Stimulated activated CD8-positive, alpha-beta memory T cell treated with anti-CD3 and anti-CD28 coated beads, Interleukin-7, amount 100 ng/mL, for 24 hours (primary cell): ENCODE measurements around the gene SLC38A2.

Experiments used
- DNase-seq: peaks from one replicate; pipeline ENCODE4 v3.0.0-alpha.2; 2020; ENCODE audit warnings: low read depth

The SLC38A2 gene

DNA sequence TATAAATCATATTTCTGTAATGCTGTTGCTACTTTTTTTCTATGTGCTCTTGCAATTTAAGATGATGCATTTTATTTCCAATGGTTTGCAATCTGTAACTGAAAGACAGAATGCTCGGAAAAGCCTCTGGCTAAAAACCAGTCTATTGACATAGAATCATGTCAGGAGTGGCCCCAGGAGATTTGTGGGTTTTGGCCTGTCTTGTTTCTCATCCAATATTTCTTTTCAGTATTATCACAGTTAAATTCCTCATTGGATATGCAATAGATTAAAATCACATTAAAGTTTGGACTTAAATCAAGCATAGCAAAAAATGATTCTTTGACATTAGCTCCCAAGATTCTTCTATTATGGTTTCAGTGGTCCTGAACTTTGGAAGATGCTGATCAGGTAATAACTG is 19.1 kb upstream of the SLC38A2 start:
- DNase-seq = no peak

DNA sequence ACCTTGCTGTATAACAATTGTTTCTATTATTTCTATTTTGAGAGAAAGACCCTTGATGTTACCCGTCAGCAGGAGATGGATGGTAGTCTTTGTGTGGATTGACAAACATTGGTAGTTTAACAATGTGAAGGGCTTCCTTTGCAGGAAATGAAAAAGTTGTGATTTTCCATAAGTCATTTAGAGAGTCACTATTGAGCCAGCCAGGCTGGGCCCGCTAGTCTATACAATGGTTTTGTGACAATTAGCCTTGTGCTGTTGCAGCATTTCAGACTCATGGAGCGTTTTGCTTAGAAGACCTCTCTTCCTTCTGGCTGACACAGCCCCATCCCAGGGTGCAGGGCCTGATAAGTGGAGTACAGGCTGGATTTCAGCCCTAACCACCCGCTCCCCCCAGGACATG is 18.3 kb upstream of the SLC38A2 start:
- DNase-seq = no peak

DNA sequence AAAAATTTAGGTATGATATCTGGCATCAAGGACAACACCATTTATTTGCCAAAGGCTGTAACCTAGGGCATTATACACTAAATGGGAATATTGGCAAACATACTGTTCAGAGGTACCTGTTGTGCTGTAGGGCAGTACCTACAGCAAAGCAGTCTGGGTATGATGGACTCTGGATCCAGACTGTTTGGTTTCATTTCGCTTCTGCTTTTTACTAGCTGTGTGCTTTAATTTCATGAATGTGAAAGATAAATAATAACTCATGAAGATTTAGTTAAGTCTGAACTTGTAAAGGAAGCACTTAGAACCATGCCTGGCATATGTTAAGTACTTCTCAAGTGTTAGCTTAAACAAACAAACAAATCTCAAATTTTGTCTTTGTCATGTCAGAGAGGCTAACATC is 17.7 kb upstream of the SLC38A2 start:
- no peak for DNase-seq

DNA sequence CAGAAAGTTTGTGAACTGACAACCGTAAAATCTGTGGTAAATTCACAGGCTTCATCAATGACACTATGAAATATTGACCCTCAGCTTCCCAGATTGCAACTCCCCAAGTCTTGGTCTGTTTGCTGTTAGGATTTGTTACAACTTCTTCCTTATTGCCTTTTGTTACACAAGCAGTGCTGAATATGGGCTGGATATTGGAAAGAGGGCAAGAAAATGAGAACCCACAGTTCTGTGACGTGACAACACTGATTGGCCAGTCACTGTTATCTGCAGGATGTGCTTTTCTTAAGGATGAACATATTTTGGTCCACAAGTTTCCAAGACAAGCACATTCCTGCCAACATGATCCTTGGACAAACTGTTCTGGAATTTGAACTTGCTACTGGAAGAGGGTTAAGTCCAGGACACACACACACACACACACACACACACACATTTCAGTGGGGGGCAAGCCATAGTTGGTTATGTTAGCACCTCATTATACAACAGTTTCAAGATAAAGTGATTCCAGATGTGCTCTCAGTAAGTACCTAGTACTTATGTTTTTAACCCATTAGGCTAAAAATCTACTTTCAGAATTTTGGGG is 16.6 kb upstream of the SLC38A2 start:
- no peak for DNase-seq

DNA sequence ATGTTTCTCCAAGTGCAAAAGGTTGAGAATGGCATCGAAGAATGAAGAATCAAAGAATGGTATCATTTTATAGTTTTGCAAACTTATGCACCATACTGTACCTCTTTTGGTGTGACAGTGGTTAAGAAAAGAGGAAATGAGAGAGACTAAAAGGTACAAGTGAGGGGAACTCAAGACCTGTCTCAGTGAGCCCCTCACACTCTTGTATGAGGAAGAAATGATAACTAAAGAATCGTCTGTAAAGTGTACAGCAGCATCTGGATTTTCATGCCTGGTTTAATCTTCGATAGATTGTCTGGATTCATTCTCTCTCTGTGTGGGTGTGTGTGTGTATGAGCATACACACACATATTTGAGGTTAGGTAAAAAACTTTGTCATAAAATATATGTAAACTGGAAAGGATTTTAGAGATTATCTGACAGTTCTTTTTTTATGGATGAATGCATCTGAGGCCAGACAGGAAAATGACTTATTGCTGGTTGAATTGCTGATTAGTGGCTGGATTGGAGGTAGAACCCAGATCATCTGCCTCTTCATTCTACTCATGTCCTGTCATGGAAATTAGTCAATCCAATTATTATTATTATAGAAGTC is 16.0 kb upstream of the SLC38A2 start:
- DNase-seq = no peak

DNA sequence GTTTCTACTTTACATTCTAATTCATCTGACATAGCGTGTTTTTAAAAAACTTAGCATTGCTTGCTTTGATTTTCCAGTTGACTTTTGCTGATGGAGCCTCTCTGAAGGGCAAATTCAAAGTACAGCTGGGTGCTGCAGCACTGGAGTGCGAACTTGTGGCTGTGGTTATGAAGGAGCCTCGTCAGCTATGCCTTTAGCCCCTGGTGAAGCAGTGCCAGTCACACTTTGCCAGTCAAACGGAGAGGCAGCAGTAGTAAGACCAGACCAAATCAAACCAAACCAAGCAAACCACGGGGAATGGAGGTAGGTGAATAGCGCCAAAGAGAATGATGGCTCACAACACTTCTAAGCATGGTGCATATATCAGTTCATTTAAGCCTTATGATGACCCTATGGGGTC is 15.1 kb upstream of the SLC38A2 start:
- no peak for DNase-seq

DNA sequence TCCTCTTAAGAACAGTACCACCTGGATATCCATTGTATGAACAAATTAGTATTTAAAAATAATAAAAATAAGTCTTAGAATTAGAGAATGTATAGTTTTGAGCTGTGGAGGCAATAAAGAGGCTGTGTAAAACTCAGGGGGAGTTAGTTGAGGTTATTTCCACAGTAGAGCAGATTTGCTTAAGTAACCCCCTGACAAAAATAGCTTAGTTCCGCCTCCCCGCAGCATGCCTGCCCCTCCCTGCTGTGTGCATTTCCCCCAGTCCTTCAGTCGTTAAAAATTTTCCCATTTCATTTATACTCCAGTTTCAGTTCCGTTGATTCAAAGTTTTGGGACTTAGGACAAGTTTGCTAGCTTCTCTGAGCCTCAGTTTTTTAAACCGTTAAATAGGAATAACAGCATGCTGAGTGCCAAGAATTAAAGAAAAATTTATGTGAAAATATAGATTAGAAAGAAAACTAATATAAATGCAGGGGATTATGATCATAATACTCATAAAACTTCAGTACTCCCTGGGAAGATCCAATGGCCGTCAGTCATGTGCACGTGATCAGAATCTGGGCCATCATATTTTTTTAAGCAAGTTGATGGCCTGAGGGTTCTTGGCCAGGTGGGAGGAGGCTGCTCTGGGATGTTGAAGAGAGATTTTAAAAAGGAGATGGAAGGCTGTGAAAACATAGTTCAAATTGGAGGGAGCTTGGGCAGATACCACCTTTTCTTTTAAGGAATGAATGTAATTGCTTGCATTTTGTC is 14.5 kb upstream of the SLC38A2 start:
- no peak for DNase-seq

DNA sequence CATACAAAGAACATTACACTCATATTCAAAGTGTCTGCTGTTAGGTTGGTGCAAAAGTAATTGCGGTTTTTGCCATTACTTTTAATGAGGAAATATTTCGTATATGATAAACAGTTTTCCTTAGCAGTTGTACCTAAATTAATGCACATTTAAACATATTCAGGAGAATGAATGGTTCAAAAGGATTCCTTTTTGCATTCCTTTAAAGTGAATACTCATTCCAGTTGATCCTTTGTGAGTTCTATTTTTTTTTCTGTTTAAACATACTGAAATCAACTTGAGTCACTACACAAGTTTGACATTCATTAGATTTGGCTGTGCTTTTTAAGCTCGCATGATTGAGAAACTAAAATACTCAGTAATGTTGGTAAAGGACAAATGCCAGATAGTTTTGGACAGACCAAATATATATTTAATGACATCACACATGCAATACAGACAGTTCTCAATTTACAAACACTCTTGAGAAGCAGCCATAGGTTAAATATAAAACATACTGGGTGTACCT is 13.8 kb upstream of the SLC38A2 start:
- no peak for DNase-seq

DNA sequence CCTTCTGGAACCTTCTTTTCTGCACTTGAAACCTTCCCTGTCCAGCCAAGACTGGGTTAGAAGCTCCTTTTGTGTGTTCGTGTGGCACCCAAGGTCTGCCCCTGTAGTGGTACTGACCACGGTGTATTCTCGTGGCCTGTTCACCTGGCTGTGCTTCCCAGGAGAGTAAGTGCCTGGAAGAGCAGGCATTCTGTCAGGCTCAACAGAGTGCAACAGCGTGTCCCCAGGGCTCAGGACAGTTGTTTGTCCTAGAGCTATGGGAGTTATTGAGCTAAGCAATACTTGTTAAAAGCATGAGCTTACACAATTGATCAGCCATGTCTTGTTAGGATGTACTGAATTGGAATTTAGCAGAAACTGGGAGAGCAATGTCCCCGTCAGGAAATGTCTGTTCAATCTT is 12.9 kb upstream of the SLC38A2 start:
- no peak for DNase-seq

DNA sequence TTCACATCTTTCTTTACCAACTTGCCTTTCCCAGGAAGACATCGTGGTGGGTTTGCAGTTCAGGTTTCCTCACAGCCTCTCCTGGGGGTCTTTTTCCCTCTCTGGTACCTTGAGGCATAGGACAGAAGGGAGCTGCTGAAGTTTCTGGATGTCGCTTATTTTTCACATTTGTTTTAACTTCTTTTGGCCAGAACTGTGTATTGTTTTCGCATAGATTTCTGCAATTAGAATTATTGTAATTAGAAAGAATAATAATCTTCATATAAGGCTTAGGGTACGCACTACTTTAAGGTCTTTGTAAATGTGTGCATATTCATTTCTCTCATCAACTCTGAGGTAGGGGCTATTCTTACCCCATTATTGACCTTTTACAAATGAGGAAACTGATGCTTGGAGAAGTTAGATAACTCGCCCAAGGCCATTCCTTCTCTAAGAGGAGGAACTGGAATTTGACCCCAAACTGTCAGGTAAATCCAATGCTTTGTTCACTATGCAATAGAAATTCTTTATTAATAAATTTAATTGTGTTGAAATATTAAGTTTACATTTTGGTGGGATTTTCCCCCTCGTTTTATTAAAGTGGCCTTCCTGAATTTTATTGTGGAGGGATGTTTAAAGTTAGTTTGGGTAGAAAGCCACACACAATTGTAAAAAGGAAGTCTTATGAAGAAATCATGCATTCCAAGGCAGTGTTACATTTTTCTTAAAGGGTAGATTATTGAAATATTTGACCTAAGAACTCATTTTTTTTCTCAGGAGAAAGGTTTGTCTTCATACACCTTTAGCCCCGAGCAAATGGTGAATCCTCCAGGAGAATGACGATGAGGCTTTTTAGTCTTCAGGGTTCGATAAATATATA is 12.1 kb upstream of the SLC38A2 start:
- DNase-seq = no peak

DNA sequence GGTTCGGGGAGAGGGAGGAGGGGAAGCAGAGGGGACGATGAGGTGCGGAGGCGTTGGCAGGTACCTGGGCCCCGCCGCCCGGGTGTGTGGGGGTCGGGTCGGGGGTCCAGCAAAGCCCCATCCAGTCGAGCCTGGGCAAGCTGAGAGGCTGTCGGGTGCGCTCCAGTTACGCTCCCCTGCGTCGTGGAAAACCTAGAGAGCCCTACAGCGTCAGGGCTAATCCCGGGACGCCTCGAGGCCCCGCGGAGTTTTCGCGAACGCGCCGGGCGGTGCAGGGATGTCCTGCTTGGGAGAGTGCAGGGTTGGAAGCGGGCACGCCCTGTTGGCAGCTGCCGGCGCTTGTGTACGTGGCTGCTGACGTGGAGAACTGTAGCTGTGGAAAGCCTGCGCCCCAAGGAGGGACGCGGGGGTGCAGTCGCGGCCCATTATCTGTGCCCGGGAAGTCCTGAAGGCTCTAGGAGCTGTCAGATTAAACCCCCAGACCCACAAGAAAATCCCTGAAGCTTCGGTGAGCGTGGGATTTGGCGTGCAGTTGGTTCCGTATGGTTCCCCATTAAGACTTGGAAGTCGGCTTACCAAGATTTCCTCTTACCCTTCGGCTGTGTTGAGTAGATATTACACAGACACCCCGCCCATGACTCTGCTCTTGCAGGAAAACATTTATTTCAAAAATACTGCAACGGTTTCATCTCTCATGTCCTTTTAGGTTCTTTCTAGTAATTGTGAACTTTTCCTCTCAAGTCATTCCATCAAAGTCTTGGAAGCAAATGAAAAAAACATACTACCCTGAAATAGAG is 11.3 kb upstream of the SLC38A2 start:
- no peak for DNase-seq

DNA sequence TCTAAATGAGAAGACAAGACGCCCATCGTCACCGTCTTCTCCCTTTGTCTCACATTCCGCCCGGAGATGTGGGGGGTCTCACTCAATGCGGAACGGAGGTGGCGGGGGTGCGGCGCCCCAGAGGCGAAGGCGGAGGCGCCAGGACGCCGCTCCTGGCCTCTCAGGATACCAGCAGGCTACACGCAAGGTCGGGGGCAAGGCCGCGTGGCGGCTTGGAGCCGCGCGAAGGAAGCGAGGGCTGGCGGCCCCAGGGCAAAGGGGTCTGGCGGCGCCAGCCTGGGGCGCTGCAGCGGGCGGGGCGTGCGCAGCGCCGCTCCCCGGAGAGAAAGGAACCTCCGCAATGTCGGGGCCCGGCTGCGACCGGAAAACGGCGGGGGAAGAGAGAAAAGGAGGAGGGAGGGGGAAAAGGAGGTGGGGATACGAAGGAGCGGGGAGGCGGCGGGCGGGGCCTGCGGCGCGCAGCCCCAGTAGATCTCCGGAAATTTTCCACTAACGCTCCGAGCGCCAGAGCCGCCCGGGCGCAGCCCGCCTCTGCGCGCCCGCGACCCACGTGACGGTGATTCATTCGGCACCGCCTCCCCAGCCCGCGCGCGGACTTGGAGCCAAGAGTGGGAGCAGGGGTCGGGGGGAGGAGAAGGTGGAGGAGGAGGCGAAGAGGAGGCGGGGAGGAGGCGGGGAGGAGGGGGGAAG is 10.5 kb upstream of the SLC38A2 start:
- peak; percentile 83 for DNase-seq

DNA sequence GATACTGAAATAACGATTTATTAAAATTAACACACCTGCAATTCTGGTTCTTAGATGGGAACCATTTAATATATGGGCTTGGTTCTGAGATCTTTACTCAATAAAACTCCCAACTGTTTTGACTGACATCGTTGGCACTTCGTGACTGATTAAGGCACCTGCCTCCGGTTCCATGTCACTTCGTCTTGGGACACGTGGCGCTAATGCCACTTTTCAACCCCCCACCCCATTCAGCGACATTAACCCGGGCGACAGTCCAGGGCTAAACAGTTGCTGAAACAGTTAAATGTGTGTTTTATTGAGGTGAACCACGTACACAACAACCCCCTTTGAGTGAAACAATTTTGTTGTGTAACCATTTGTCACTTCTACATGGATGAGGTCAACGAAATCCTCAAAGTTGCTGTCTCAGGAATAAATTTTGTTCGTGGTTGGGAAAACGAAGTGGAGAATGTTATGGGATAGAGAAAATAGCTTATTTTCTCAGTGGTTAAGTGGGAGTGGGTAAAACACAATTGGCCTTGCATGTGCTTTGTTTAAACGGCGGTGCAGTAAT is 9.9 kb upstream of the SLC38A2 start:
- no peak for DNase-seq

DNA sequence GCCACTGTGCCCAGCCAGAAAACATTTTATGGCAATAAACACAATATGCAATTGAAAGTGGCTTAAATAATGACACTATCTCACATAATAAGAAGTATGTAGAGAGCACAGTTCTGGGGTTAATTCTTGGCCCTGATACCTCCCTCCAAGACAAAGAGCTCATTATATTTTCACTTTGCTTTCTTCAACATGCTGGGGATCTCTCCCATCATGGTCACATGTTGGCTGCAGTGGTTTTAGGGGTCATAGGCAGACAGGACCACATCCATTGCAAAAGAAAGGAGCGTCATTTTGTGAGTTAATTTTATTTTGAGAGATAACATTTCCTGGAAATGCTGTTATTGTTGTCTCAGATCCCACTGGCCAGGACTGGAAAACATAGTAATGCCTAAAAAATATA is 8.3 kb upstream of the SLC38A2 start:
- DNase-seq = no peak

DNA sequence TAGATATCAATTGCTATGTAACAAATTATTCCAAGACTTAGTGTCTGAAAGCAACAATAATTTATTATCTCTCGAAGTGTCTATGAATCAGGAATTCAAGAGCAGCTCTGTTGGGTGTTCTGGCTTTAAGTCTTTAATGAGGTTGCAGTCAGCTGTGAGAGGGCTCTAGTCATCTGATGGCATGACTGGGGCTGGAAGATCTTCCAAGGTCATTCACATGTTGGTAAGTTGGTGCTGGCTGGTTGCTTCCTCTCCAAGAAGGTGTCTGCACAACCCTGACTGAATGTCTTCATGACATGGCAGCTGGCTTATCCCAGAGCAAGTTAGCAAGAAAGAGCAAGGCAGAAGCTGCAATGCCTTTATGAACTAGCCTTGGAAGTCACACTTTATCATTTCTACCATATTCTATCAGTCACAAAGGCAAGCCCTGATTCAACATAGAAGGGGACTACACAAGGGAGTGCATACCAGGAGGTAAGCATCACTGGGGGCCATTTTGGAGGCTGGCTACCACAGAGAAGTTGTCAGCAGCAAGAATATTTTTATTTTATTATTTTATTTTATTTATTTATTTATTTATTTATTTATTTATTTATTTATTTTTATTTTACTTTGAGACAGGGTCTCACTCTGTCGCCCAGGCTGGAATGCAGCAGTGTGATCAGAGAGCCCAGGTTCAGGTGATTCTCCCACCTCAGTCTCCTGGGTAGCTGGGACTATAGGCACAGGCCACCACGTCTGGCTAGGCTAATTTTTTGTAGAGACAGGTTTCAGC is 7.6 kb upstream of the SLC38A2 start:
- DNase-seq = no peak

DNA sequence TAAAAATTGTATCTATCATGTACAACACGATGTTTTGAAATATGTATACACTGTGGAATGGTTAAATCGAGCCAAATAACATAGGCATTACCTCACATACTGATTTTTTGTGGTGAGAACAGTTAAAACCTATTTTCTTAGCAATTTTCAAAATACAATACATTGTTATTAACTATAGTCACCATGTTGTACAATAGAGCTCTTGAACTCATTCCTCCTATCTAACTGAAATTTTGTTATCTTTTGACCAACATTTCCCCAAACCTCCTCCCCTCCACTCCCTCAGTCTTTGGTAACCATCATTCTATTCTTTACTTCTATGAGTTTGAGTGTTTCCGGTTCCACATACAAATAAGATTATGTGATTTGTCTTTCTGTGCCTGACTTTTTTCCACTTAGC is 6.8 kb upstream of the SLC38A2 start:
- no peak for DNase-seq

DNA sequence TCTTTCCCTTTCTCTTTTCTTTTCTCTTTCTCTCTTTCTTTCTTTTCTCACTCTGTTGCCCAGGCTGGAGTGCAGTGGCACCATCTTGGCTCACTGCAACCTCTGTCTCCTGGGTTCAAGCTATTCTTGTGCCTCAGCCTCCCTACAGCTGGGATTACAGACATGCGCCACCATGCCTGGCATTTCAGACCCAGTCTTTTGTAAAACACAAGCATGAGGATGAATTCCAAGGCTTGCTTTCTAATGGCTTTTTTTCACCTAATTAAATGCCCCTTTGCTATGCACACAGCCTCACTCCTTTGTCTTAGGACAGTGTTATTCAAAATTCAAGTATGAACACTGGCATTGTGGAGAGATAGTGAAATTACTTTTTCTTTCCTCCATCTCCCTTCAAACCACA is 6.0 kb upstream of the SLC38A2 start:
- no peak for DNase-seq

DNA sequence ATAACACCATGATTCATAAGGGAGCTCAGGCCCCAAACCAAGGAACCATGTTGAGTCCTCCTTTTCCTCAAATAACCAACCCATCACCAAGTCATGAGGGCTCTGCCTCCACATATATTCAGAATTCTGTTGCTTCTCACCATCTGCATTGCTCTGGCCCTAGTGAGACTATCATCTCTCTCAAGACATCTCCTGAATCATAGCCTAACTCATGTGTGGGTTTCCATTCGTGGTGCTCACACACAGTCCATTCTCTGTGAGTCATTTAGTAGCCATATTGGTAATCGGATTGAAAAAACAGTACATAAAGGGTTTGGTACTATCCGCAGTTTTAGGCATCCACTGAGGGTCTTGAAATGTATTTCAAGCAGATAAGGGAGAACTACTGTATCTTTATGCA is 5.1 kb upstream of the SLC38A2 start:
- no peak for DNase-seq

DNA sequence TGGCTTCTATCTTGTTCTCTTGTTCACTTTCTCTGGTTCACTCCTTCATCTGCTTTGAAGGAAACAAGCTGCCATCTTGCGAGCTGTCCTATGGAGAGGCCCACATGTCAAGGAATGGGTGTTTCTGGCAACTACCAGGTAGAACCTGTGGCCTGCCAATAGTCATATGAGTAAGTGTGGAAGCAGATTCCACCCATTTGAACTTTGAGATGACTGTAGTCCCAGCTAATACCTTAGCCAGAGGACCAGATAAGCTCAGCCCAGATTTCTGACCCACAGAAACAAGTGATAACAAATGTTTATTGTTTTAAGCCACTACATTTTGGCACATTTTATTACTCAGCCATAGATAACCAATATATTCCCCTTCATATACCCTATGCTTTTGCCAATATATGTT is 4.0 kb upstream of the SLC38A2 start:
- no peak for DNase-seq

DNA sequence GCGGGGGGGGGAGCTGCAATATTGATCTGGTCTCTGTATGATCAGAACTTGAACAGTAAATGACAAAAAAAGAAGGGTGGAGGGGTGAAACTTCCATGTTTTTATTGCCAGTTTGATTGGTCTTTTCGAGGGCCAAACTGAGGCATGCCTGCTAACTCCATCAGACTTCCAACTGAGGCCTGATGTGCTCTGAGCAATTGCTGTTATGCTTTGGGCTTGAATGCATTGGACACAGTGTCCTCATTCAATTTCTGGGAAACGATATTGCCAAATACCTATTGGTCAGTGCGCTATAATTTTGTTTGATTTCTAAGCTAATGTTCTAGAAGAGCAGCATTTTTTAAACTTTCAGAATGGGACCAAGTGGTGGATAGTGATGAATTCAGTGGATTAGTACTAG is 2.1 kb upstream of the SLC38A2 start:
- no peak for DNase-seq
